Testis (tissue), 2 donors: Measurements from ENCODE around the gene NPIPB6.

Experiments used
- POLR2A ChIP-seq: fragments of 450-650 bp; IDR thresholded peaks from one replicate; pipeline ENCODE4 v1.6.1; 2017; ENCODE audit warnings: antibody characterized with exemption, mild to moderate bottlenecking, moderate library complexity
- TF ChIP-seq, protein P1 (sequence below), 3 experiments: fragments of 450-650 bp in 2 of 3; fragments of 200-600 bp in 1 of 3; sonication (generic) in 1 of 3; IDR thresholded peaks; one replicate each; pipeline ENCODE4 v1.5.1; 2016 to 2019; ENCODE audit warnings: antibody characterized with exemption in 3 of 3, mild to moderate bottlenecking in 2 of 3, moderate library complexity in 1 of 3

DNA sequence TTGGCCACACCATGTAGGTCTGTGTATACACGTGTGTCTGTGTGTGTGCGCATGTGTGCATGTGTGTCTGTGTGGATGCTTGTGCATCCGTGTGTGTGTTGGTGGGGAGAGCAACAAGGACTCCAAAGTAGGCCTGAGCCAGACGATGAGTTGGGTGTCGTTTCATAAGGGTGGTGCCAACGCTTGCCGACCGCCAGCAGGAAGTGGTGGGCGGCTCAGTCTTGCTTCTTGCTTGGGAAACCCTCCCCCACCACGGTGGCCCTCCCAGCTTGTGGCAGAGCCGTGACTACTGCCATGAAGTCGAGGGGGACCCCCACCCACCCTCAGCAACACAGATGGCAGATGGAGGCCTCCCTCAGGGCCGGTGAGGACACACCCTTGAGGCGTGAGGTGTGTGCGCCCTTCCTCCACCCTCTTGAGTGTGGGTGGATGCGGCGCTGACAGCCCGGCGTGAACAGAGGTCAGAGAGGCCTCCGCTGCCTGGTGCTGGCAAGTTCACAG, 53.4 kb downstream of the NPIPB6 start:
- TF ChIP-seq POLR2A, result no peak
- TF ChIP-seq, protein P1, sequence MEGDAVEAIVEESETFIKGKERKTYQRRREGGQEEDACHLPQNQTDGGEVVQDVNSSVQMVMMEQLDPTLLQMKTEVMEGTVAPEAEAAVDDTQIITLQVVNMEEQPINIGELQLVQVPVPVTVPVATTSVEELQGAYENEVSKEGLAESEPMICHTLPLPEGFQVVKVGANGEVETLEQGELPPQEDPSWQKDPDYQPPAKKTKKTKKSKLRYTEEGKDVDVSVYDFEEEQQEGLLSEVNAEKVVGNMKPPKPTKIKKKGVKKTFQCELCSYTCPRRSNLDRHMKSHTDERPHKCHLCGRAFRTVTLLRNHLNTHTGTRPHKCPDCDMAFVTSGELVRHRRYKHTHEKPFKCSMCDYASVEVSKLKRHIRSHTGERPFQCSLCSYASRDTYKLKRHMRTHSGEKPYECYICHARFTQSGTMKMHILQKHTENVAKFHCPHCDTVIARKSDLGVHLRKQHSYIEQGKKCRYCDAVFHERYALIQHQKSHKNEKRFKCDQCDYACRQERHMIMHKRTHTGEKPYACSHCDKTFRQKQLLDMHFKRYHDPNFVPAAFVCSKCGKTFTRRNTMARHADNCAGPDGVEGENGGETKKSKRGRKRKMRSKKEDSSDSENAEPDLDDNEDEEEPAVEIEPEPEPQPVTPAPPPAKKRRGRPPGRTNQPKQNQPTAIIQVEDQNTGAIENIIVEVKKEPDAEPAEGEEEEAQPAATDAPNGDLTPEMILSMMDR (IDR thresholded peaks at IDR 0.05), result no peak
